Endodermal cell (in vitro differentiated cells): ENCODE data around the gene CAMTA1. TPM values are rescaled to one million over a fixed set of nuclear protein-coding genes. Genes with fewer than 3 reads are reported as not detected.

Experiments
- DNase-seq: peaks from one replicate; pipeline ENCODE4 v3.0.0-alpha.2; 2017
- H3K27ac ChIP-seq: 2 replicates; pipeline ENCODE4 v1.5.1; 2013; ENCODE audit warnings: mild to moderate bottlenecking, low read depth, low read length, moderate library complexity
- H3K27me3 ChIP-seq: 2 replicates; pipeline ENCODE4 v1.6.1; 2013; ENCODE audit warnings: mild to moderate bottlenecking, low read length, moderate library complexity; ENCODE audit not compliant: insufficient read depth, control insufficient read depth, poor library complexity, severe bottlenecking
- H3K36me3 ChIP-seq: 2 replicates; pipeline ENCODE4 v1.7.0; 2013; ENCODE audit warnings: mild to moderate bottlenecking, low read length, moderate library complexity; ENCODE audit not compliant: control insufficient read depth, insufficient read depth
- H3K4me1 ChIP-seq: one replicate; pipeline ENCODE4 v1.7.0; 2013; ENCODE audit warnings: low read length; ENCODE audit not compliant: control insufficient read depth, insufficient read depth
- H3K4me3 ChIP-seq: 2 replicates; pipeline ENCODE4 v1.5.1; 2013; ENCODE audit warnings: mild to moderate bottlenecking, low read length, moderate library complexity
- H3K9ac ChIP-seq: 2 replicates; pipeline ENCODE4 v1.6.1; 2013; ENCODE audit warnings: mild to moderate bottlenecking, low read length, moderate library complexity; ENCODE audit not compliant: poor library complexity, severe bottlenecking; ENCODE audit errors: extremely low read depth
- H3K9me3 ChIP-seq: 2 replicates; pipeline ENCODE4 v1.6.1; 2013; ENCODE audit warnings: mild to moderate bottlenecking, low read length, moderate library complexity; ENCODE audit not compliant: control insufficient read depth
- H3K27ac Mint-ChIP-seq: 2 replicates; pipeline ENCODE4 v1.8.0; 2020; ENCODE audit warnings: mixed read lengths
- H3K27me3 Mint-ChIP-seq: 2 replicates; pipeline ENCODE4 v1.8.0; 2021; ENCODE audit warnings: mild to moderate bottlenecking, mixed read lengths; ENCODE audit not compliant: insufficient read depth
- H3K36me3 Mint-ChIP-seq: 2 replicates; pipeline ENCODE4 v1.8.0; 2020; ENCODE audit warnings: low read depth, mixed read lengths
- H3K4me1 Mint-ChIP-seq: 2 replicates; pipeline ENCODE4 v1.8.0; 2020; ENCODE audit warnings: mixed read lengths
- H3K4me3 Mint-ChIP-seq: 2 replicates; pipeline ENCODE4 v1.8.0; 2020; ENCODE audit warnings: mild to moderate bottlenecking, moderate library complexity, mixed read lengths
- H3K9me3 Mint-ChIP-seq: 2 replicates; pipeline ENCODE4 v1.8.0; 2020; ENCODE audit warnings: mild to moderate bottlenecking, mixed read lengths
- CTCF ChIP-seq: fragments of 200-600 bp; sonication (generic); conservative IDR thresholded peaks from 2 replicates; pipeline ENCODE4 v1.5.0; 2021; ENCODE audit warnings: antibody characterized with exemption, mild to moderate bottlenecking
- WGBS, 2 experiments: methylation state at CpG; one replicate each; pipeline versions ENCODE4 v1.1.5 to v1.1.7; 2013; ENCODE audit warnings: missing lambda C conversion rate in 2 of 2, mixed read lengths in 1 of 2; ENCODE audit not compliant: insufficient coverage in 1 of 2, insufficient read length in 1 of 2; 5-methylcytosine and 5-hydroxymethylcytosine counted together
- total RNA-seq, 2 donors: library from RNA; stranded (reverse); fragmentation: NEBNext Ultra II Directional in 1 of 2; extraction: Animal tissue kit (Norgen Biotek cat#: 25700) in 1 of 2; gene quantifications; 2 replicates in 1 of 2; 3 replicates in 1 of 2; pipeline ENCODE4 v1.2.1, GENCODE V29; 2021

Gene CAMTA1
- total RNA-seq, 2 donors from 2014 or later: 123 to 137 TPM

- Histone ChIP-seq H3K27ac (no peak overlapping the region), H3K4me3 (no peak overlapping the region), H3K9me3 (peaks cover 18% of the 10 kb centered on the region), H3K36me3 (peaks cover 30% of the 10 kb centered on the region), H3K4me1 (no peaks in the 10 kb centered on the region), H3K9ac (no peak overlapping the region), H3K27me3 (no peaks in the 10 kb centered on the region)
- DNase-seq: peak; percentile 61
- Mint-ChIP-seq H3K4me1 (no peaks in the 10 kb centered on the region), H3K27me3 (peaks cover 11% of the 10 kb centered on the region), H3K36me3 (peaks cover 49% of the 10 kb centered on the region), H3K27ac (no peak overlapping the region), H3K9me3 (peaks cover 17% of the 10 kb centered on the region), H3K4me3 (no peak overlapping the region)
- 55 to 92% methylated on average over 29 to 52 of the region's 52 CpGs for WGBS, 2 experiments
- TF ChIP-seq CTCF: no peak
Observed at GRCh38 chr1:7784492-7785071, 999.3 kb downstream of the CAMTA1 start.

DNA sequence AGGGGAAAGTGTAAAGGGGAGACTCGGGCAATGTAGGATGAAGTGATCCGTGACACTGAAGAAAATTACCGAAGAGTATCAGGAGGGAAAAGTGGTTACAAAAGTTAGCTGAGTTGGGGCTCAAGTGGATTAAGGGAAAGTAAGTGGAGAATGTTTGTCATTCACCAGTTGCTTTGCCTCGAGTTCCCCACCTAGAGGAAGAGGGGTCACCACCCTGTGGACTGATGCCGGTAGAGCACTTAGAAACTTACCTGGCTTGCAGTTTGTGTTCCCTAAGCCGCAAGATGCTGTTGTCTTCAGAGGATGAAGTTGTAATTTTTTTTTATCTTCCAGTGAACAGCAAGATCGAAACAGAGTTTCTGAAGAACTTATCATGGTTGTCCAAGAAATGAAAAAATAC, 999.9 kb downstream of the CAMTA1 start:
- Histone ChIP-seq H3K4me3 (no peak overlapping the region), H3K27ac (no peak overlapping the region), H3K27me3 (no peaks in the 10 kb centered on the region), H3K9ac (no peak overlapping the region), H3K36me3 (peaks cover 30% of the 10 kb centered on the region), H3K4me1 (no peaks in the 10 kb centered on the region), H3K9me3 (peaks cover 23% of the 10 kb centered on the region)
- 89 to 91% methylated on average over 7 of the region's 7 CpGs for WGBS, 2 experiments
- no peak overlapping the region for H3K27ac Mint-ChIP-seq
- peaks cover 49% of the 10 kb centered on the region for H3K36me3 Mint-ChIP-seq
- TF ChIP-seq CTCF: peak; percentile 47
- no peaks in the 10 kb centered on the region for H3K4me1 Mint-ChIP-seq
- H3K27me3 Mint-ChIP-seq: peaks cover 11% of the 10 kb centered on the region
- no peak overlapping the region for H3K4me3 Mint-ChIP-seq
- peaks cover 22% of the 10 kb centered on the region for H3K9me3 Mint-ChIP-seq
- no peak for DNase-seq

- no peaks in the 10 kb centered on the region for H3K4me1 Mint-ChIP-seq
Observed at GRCh38 chr1:7786795-7787194, 1001.5 kb downstream of the CAMTA1 start.

More at GRCh38 chr1:7786795-7787194, 1001.5 kb downstream of the CAMTA1 start:
- peaks cover 20% of the 10 kb centered on the region for H3K36me3 ChIP-seq
- peaks cover 51% of the 10 kb centered on the region for H3K36me3 Mint-ChIP-seq
- H3K9ac ChIP-seq: no peak overlapping the region
- H3K4me1 ChIP-seq: no peaks in the 10 kb centered on the region
- no peak for DNase-seq
- peaks cover 40% of the 10 kb centered on the region for H3K9me3 ChIP-seq
- 92 to 93% methylated on average over 4 to 5 of the region's 5 CpGs for WGBS, 2 experiments
- peaks cover 39% of the 10 kb centered on the region for H3K9me3 Mint-ChIP-seq
- no peak overlapping the region for H3K4me3 Mint-ChIP-seq
- H3K27me3 Mint-ChIP-seq: peaks cover 11% of the 10 kb centered on the region
- no peak for TF ChIP-seq CTCF
- H3K4me3 ChIP-seq: no peak overlapping the region
- H3K27ac ChIP-seq: no peak overlapping the region
- no peaks in the 10 kb centered on the region for H3K27me3 ChIP-seq
- H3K27ac Mint-ChIP-seq: no peak overlapping the region
